ENCODE measurements around the gene SLCO4C1. TPM values are rescaled to one million over a fixed set of nuclear protein-coding genes. Genes with fewer than 3 reads are reported as not detected.
"Not testable (repeated sequence)": the region's sequence is repeated elsewhere in the genome, so short reads cannot be mapped to it uniquely, and the experiment has no call there.

The SLCO4C1 gene, protein sequence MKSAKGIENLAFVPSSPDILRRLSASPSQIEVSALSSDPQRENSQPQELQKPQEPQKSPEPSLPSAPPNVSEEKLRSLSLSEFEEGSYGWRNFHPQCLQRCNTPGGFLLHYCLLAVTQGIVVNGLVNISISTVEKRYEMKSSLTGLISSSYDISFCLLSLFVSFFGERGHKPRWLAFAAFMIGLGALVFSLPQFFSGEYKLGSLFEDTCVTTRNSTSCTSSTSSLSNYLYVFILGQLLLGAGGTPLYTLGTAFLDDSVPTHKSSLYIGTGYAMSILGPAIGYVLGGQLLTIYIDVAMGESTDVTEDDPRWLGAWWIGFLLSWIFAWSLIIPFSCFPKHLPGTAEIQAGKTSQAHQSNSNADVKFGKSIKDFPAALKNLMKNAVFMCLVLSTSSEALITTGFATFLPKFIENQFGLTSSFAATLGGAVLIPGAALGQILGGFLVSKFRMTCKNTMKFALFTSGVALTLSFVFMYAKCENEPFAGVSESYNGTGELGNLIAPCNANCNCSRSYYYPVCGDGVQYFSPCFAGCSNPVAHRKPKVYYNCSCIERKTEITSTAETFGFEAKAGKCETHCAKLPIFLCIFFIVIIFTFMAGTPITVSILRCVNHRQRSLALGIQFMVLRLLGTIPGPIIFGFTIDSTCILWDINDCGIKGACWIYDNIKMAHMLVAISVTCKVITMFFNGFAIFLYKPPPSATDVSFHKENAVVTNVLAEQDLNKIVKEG
- polyA plus RNA-seq (2013, experiment 1 of 2) = 9.4 TPM
- 10.2 TPM for polyA plus RNA-seq (2013, experiment 2 of 2)

DNA sequence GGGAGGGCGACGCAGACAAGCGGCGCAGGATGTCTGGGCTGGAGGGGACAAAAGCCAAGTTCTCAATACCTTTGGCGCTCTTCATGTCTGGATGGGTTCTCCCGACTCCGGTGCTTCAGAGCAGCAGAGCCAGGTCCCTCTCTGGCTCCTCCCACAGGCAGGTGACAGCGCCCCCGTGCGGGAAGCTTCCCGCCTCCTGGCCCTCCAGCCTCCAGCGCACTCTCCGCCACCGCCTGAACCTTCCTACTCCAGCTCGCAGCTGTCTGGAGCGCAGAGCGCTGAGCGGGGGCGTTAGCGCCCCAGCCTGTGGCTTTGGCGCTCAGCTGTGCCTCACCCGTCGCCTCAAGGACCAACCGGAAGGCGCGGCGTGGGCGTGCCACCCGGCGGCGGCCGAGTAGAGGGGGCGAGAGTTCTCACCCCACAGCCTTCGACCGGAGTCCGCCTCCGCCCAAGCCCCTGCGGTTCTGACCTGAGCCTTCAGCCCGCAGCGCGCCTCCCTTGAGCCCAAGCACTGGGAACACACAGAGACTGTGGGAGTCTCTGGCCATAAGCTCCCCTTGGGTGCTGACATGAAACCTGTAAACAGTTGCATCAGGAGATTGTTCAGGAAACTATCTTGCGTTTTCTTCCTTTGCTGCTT is at the start of gene SLCO4C1:
Gene SLCO4C1 (minus strand): TSS at position 107 of the 640 bp plus-strand sequence. CDS start 22 bp downstream, at position 85.
- Histone ChIP-seq H2AK5ac (ENCODE audit: low read length) (no peak within 1 kb of the TSS), H3K56ac (ENCODE audit: low read length) (peak within 1 kb of the TSS; percentile 87), H3K27ac (ENCODE audit: low read depth, low read length) (no peak within 1 kb of the TSS), H3K79me2 (ENCODE audit: control insufficient read depth, insufficient read depth, low read length) (no peaks in the 10 kb centered on the region), H3K4me1 (ENCODE audit: control insufficient read depth, low read depth, low read length) (peaks cover 2% of the 10 kb centered on the region), H3K4me3 (ENCODE audit: low read length) (peak within 1 kb of the TSS; percentile 65), H3K4ac (ENCODE audit: low read depth, low read length) (no peak within 1 kb of the TSS), H3K9ac (ENCODE audit: low read length) (peak within 1 kb of the TSS; percentile 63), H3K4me2 (ENCODE audit: low read length) (peak within 1 kb of the TSS; percentile 63), H4K8ac (ENCODE audit: low read depth, low read length) (no peak within 1 kb of the TSS), H2BK15ac (replicated peaks; ENCODE audit: low read depth) (no peak within 1 kb of the TSS), H4K5ac (ENCODE audit: low read length) (no peak within 1 kb of the TSS), H3K79me1 (ENCODE audit: low read length) (no peaks in the 10 kb centered on the region), H3K23ac (ENCODE audit: low read length) (no peak within 1 kb of the TSS), H3K27me3 (ENCODE audit: insufficient read depth, low read length, poor library complexity) (no peaks in the 10 kb centered on the region), H2BK5ac (ENCODE audit: low read length) (no peak within 1 kb of the TSS), H3K18ac (ENCODE audit: low read length) (no peak within 1 kb of the TSS), H3K36me3 (ENCODE audit: control insufficient read depth, insufficient read depth, low read length) (no peaks in the 10 kb centered on the region), H2BK120ac (ENCODE audit: low read depth, low read length) (no peak within 1 kb of the TSS)
- no CpG with 5 or more reads among the region's 42 CpGs for WGBS (ENCODE audit: extremely low coverage, insufficient coverage, low lambda C conversion rate)
- DNase-seq = peak; percentile 96

DNA sequence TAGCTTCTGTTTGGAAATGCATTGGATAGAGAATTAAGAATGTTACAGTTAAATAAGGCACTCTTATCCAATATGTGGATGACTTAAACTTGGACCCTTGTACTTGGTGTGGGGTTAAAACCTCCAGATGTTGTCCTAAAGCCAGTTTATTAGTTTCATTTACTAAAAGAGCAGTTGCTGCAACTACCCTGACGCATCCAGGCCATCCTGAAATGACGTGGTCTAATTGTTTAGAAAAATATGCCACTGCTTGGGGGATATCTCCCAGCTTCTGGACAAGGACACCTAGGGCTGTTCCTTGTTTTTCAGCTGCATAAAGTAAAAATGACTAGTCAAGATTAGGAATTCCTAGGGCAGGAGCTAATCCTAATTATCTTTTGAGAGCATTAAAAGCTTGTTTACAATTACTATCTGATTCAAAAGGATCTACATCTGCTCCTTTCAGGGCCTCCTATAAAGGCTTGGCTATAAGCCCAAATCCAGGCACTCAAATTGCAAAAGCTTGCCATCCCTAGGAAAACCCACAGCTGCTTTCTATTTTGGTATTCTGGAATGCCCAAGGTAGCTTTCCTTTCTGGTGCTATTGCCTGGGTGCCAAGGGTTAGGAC is 45.7 kb upstream of the SLCO4C1 start:
- Histone ChIP-seq H3K4ac (ENCODE audit: low read depth, low read length) (no peak overlapping the region), H3K9ac (ENCODE audit: low read length) (no peak overlapping the region), H3K79me1 (ENCODE audit: low read length) (no peaks in the 10 kb centered on the region), H3K36me3 (ENCODE audit: control insufficient read depth, insufficient read depth, low read length) (no peaks in the 10 kb centered on the region), H3K27ac (ENCODE audit: low read depth, low read length) (no peak overlapping the region), H3K23ac (ENCODE audit: low read length) (no peak overlapping the region), H3K27me3 (ENCODE audit: insufficient read depth, low read length, poor library complexity) (no peaks in the 10 kb centered on the region), H3K18ac (ENCODE audit: low read length) (no peak overlapping the region), H2BK120ac (ENCODE audit: low read depth, low read length) (no peak overlapping the region), H3K4me3 (ENCODE audit: low read length) (no peak overlapping the region), H2AK5ac (ENCODE audit: low read length) (no peak overlapping the region), H3K4me2 (ENCODE audit: low read length) (no peak overlapping the region), H4K8ac (ENCODE audit: low read depth, low read length) (no peak overlapping the region), H2BK5ac (ENCODE audit: low read length) (no peak overlapping the region), H4K5ac (ENCODE audit: low read length) (no peak overlapping the region), H3K56ac (ENCODE audit: low read length) (no peak overlapping the region), H3K4me1 (ENCODE audit: control insufficient read depth, low read depth, low read length) (no peaks in the 10 kb centered on the region), H2BK15ac (replicated peaks; ENCODE audit: low read depth) (no peak overlapping the region), H3K79me2 (ENCODE audit: control insufficient read depth, insufficient read depth, low read length) (no peaks in the 10 kb centered on the region)
- DNase-seq = no peak
- WGBS (ENCODE audit: extremely low coverage, insufficient coverage, low lambda C conversion rate) = no CpG with 5 or more reads among the region's 2 CpGs

DNA sequence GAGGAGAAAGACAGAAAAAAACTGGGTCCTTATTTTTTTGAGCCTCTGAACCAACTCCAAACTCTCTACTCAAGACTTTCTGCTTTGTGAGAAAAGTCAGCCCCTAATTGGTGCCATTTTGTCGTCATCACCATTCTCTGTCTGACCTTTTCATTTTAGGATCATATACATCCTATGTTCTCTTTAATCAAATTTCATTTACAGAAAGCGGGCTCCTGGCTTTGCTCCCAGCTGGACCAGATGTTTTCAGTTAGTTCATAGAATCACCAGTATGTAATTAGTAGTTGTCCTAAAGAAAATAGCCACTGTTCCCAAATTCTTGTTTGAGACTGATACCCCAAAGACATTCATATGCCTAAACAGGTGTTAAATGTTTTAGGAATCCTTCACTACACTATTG is 28.6 kb upstream of the SLCO4C1 start:
- Histone ChIP-seq H3K4me2 (ENCODE audit: low read length) (no peak overlapping the region), H3K9ac (ENCODE audit: low read length) (no peak overlapping the region), H2BK15ac (replicated peaks; ENCODE audit: low read depth) (no peak overlapping the region), H4K8ac (ENCODE audit: low read depth, low read length) (no peak overlapping the region), H3K79me1 (ENCODE audit: low read length) (no peaks in the 10 kb centered on the region), H3K4ac (ENCODE audit: low read depth, low read length) (no peak overlapping the region), H3K56ac (ENCODE audit: low read length) (no peak overlapping the region), H3K4me1 (ENCODE audit: control insufficient read depth, low read depth, low read length) (no peaks in the 10 kb centered on the region), H3K23ac (ENCODE audit: low read length) (no peak overlapping the region), H3K4me3 (ENCODE audit: low read length) (no peak overlapping the region), H2AK5ac (ENCODE audit: low read length) (no peak overlapping the region), H3K27me3 (ENCODE audit: insufficient read depth, low read length, poor library complexity) (no peaks in the 10 kb centered on the region), H3K18ac (ENCODE audit: low read length) (no peak overlapping the region), H2BK120ac (ENCODE audit: low read depth, low read length) (no peak overlapping the region), H3K27ac (ENCODE audit: low read depth, low read length) (no peak overlapping the region), H4K5ac (ENCODE audit: low read length) (no peak overlapping the region), H3K36me3 (ENCODE audit: control insufficient read depth, insufficient read depth, low read length) (no peaks in the 10 kb centered on the region), H3K79me2 (ENCODE audit: control insufficient read depth, insufficient read depth, low read length) (no peaks in the 10 kb centered on the region), H2BK5ac (ENCODE audit: low read length) (no peak overlapping the region)
- no CpG with 5 or more reads among the region's 2 CpGs for WGBS (ENCODE audit: extremely low coverage, insufficient coverage, low lambda C conversion rate)
- DNase-seq = no peak

DNA sequence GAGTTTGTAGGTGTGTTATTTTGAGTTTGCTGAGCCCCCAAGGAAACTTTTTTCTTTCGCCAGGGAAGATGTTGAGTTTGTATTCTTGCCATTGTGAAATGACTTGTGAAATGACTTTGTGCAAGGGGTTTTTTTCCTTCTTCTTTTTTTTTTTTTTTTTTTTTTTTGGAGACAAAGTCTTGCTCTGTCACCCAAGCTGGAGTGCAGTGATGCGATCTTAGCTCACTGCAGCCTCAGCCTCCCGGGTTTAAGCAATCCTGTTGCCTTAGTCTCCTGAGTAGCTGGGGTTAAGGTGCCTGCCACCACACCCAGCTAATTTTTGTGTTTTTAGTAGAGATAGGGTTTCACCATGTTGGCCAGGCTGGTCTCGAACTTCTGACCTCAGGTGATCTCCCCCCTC is 22.7 kb upstream of the SLCO4C1 start:
- H4K8ac ChIP-seq (ENCODE audit: low read depth, low read length); H3K27me3 ChIP-seq (ENCODE audit: insufficient read depth, low read length, poor library complexity); H3K4me2 ChIP-seq (ENCODE audit: low read length); H3K27ac ChIP-seq (ENCODE audit: low read depth, low read length); H3K4me1 ChIP-seq (ENCODE audit: control insufficient read depth, low read depth, low read length); H3K18ac ChIP-seq (ENCODE audit: low read length); H2BK15ac ChIP-seq (replicated peaks; ENCODE audit: low read depth); H3K9ac ChIP-seq (ENCODE audit: low read length); H3K4me3 ChIP-seq (ENCODE audit: low read length); H3K79me2 ChIP-seq (ENCODE audit: control insufficient read depth, insufficient read depth, low read length); H4K5ac ChIP-seq (ENCODE audit: low read length); H3K56ac ChIP-seq (ENCODE audit: low read length); H3K4ac ChIP-seq (ENCODE audit: low read depth, low read length); H3K36me3 ChIP-seq (ENCODE audit: control insufficient read depth, insufficient read depth, low read length); H3K23ac ChIP-seq (ENCODE audit: low read length); H2AK5ac ChIP-seq (ENCODE audit: low read length); H3K79me1 ChIP-seq (ENCODE audit: low read length); H2BK5ac ChIP-seq (ENCODE audit: low read length); H2BK120ac ChIP-seq (ENCODE audit: low read depth, low read length); DNase-seq: not testable (repeated sequence)
- WGBS (ENCODE audit: extremely low coverage, insufficient coverage, low lambda C conversion rate) = no CpG with 5 or more reads among the region's 4 CpGs

DNA sequence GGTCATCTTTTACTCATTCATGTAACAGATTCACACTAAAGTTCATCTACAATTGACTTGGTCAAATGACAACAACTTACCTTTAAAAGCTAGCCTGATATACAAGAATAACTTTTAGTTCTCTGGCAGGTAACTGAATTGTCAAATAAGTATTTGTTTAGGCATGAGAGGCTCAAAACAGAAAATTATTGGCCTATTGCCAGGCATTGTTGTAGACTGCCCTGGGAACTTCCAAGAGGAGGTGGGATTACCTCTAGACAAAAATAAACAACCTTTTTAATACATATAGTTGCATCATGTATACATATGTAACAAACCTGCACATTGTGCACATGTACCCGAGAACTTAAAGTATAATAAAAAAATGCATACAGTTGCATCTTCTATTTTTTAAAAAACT is 18.2 kb upstream of the SLCO4C1 start:
- H3K9ac ChIP-seq (ENCODE audit: low read length) = no peak overlapping the region
- no peak overlapping the region for H2BK15ac ChIP-seq (replicated peaks; ENCODE audit: low read depth)
- H3K56ac ChIP-seq (ENCODE audit: low read length) = no peak overlapping the region
- H3K4me3 ChIP-seq (ENCODE audit: low read length) = no peak overlapping the region
- H4K5ac ChIP-seq (ENCODE audit: low read length) = no peak overlapping the region
- H3K36me3 ChIP-seq (ENCODE audit: control insufficient read depth, insufficient read depth, low read length) = no peaks in the 10 kb centered on the region
- no peak overlapping the region for H3K27ac ChIP-seq (ENCODE audit: low read depth, low read length)
- H2AK5ac ChIP-seq (ENCODE audit: low read length) = no peak overlapping the region
- H3K4ac ChIP-seq (ENCODE audit: low read depth, low read length) = no peak overlapping the region
- H3K4me2 ChIP-seq (ENCODE audit: low read length) = no peak overlapping the region
- no peaks in the 10 kb centered on the region for H3K27me3 ChIP-seq (ENCODE audit: insufficient read depth, low read length, poor library complexity)
- H2BK120ac ChIP-seq (ENCODE audit: low read depth, low read length) = no peak overlapping the region
- no peak overlapping the region for H4K8ac ChIP-seq (ENCODE audit: low read depth, low read length)
- no peak overlapping the region for H3K18ac ChIP-seq (ENCODE audit: low read length)
- no peak for DNase-seq
- H2BK5ac ChIP-seq (ENCODE audit: low read length) = no peak overlapping the region
- no peaks in the 10 kb centered on the region for H3K79me2 ChIP-seq (ENCODE audit: control insufficient read depth, insufficient read depth, low read length)
- H3K4me1 ChIP-seq (ENCODE audit: control insufficient read depth, low read depth, low read length) = peaks cover 2% of the 10 kb centered on the region
- no peak overlapping the region for H3K23ac ChIP-seq (ENCODE audit: low read length)
- no CpG with 5 or more reads among the region's 1 CpG for WGBS (ENCODE audit: extremely low coverage, insufficient coverage, low lambda C conversion rate)
- no peaks in the 10 kb centered on the region for H3K79me1 ChIP-seq (ENCODE audit: low read length)

All from mesendoderm (in vitro differentiated cells).